AG04450 (cell line): ENCODE measurements around the gene PTH1R. TPM values are rescaled to one million over a fixed set of nuclear protein-coding genes. Genes with fewer than 3 reads are reported as not detected.

ENCODE experiments used
- CTCF ChIA-PET: fragments of 300-600, 350-600 bp; formaldehyde crosslinking; extraction: SDS; loops from one replicate; lab custom pipeline; 2022; ENCODE audit warnings: antibody characterized with exemption, inconsistent platforms; lab: Charles Lee
- POLR2A ChIA-PET: fragments of 350-600 bp; formaldehyde crosslinking; extraction: SDS; loops from one replicate; lab custom pipeline; 2021; ENCODE audit warnings: antibody characterized with exemption, inconsistent platforms; lab: Yijun Ruan, JAX
- DNase-seq: peaks from one replicate; pipeline ENCODE4 v3.0.0-alpha.2; 2011; ENCODE audit warnings: low read depth, low spot score
- H3K27ac ChIP-seq: one replicate; pipeline ENCODE4 v1.5.1; 2012; ENCODE audit warnings: low read depth, low read length, control low read depth
- H3K27me3 ChIP-seq: one replicate; pipeline ENCODE4 v1.6.0; 2012; ENCODE audit warnings: low read length; ENCODE audit not compliant: control insufficient read depth, insufficient read depth
- H3K4me3 ChIP-seq: 2 replicates; pipeline ENCODE4 v1.5.1; 2011; ENCODE audit warnings: mild to moderate bottlenecking, low read depth, low read length, control low read depth
- H3K9me3 ChIP-seq: 2 replicates; pipeline ENCODE4 v1.5.1; 2012; ENCODE audit warnings: low read length; ENCODE audit not compliant: control insufficient read depth, insufficient read depth
- polyA plus RNA-seq: library from polyadenylated mRNA; depleted of rRNA; stranded (reverse); fragments of >200 nt; gene quantifications from 2 replicates; pipeline ENCODE4 v1.2.3, GENCODE V29; 2011
- TF ChIP-seq, protein P1 (sequence below): IDR thresholded peaks from 2 replicates; pipeline ENCODE4 v1.5.1; 2011; ENCODE audit warnings: low read depth, low read length, control low read depth, inconsistent platforms

The PTH1R gene
- polyA plus RNA-seq, 1 experiment: 0.05 TPM

DNA sequence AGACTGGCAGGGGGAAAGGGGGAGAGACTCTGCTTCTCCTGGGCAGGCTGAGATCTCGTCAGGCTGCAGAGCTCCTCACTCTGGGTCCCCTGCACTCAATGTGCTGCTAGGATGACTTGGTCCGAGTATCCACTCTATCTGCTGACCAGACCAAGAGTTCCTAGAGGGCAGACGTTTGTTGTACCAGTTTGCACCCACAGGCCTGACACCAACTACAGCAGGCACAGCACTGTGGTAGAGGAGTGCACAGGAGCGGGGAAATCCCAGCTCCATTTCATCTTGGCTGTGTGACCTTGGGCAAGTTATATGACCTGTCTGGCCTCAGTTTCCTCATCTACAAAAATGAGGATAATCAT is 70.0 kb downstream of the PTH1R start:
- Histone ChIP-seq H3K9me3 (no peaks in the 10 kb centered on the region), H3K4me3 (no peak overlapping the region), H3K27ac (no peak overlapping the region), H3K27me3 (no peaks in the 10 kb centered on the region)
- POLR2A ChIA-PET: no interaction called here
- CTCF ChIA-PET: interaction anchor here (1.5 to 1.8 kb wide), 2 partner anchors 12 to 25 kb away, joined by 5 to 13 read pairs; no protein-coding TSS in a partner anchor
- DNase-seq: no peak
- TF ChIP-seq, protein P1, sequence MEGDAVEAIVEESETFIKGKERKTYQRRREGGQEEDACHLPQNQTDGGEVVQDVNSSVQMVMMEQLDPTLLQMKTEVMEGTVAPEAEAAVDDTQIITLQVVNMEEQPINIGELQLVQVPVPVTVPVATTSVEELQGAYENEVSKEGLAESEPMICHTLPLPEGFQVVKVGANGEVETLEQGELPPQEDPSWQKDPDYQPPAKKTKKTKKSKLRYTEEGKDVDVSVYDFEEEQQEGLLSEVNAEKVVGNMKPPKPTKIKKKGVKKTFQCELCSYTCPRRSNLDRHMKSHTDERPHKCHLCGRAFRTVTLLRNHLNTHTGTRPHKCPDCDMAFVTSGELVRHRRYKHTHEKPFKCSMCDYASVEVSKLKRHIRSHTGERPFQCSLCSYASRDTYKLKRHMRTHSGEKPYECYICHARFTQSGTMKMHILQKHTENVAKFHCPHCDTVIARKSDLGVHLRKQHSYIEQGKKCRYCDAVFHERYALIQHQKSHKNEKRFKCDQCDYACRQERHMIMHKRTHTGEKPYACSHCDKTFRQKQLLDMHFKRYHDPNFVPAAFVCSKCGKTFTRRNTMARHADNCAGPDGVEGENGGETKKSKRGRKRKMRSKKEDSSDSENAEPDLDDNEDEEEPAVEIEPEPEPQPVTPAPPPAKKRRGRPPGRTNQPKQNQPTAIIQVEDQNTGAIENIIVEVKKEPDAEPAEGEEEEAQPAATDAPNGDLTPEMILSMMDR: no peak

DNA sequence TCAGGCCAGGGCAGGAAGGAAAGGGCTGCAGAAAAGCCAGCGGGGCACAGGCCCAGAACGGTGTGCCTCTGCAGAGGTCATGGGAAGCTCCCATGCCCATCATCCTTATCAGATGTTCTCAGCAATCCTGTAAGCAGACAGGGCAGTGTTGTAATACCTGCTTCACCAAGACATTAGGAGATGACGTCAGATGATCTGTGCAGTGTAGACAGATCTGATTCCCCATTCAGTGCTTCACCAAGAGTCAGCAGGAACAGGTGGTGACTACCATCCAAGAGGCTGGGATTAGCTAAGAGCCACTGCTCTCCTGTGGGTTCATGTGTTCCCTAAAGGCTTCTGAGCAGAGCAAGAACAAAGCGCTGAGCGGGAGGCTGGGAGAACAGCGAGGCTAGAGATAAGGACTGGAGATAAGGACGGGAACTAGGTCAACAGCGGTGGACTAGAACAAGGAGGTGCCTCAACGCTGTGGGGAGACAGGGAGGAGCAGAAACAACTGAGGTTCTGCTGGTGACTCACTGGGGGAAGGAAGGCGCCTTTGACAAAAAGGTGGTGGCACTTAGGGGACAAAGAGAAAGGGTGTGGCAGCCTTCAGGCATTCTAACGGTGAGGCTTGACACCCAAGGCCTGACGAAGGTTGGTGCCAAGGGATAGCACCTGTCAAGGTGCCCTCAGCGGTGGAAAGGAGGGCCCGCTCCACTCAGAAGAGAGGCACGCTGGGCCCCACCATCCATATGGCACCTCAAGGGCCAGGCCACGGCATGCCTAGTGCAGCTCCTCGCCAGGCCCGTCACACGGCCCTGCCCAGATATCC is 70.7 kb downstream of the PTH1R start:
- no peak for DNase-seq

DNA sequence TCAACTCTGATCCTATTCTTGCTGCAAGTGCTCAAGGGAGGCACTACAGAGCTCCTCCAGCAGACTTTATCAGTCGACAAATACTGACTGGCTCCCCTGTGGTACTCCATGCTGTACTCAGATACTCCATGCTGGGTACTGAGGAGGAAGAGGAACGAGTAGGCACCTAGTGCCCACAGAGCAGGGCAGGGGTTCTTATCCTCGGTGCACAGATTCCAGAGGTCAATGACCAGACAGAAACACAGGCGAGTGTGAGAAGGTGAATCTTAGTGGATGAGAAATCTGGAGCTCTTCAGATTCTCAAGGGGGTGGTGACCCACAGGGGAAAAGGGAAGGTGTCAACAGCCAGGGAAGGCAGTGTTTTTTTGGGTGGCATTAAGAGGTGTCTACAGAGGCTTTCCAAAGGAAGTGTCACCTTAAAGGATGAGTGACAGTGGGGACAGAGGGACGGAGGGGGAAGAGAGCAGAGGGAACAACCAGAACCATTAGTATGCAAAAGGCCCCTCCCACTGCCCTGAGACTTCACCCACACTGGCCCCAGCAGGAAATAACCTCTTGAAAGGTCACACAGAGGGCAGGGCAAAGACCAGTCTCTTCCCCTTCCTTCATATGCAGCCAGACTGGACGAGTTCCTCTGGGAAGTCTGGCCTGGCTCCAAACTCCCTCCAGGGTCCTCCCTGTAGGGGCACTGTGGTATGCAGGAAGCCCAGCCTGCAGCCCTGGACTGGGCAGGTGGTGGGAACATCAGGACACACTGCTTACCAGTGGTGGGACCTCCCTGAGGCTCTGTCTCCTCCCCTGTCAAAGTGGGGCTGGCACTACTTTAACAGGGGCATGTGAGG is 71.5 kb downstream of the PTH1R start:
- Histone ChIP-seq H3K4me3 (no peak overlapping the region), H3K27ac (no peak overlapping the region), H3K9me3 (no peaks in the 10 kb centered on the region), H3K27me3 (no peaks in the 10 kb centered on the region)
- no peak for DNase-seq
- ChIA-PET POLR2A (no interaction called here), CTCF (no interaction called here)
- TF ChIP-seq, protein P1: no peak

More for the DNA sequence above, 70.7 kb downstream of the PTH1R start:
- no peak overlapping the region for H3K4me3 ChIP-seq
- no peaks in the 10 kb centered on the region for H3K27me3 ChIP-seq
- CTCF ChIA-PET: interaction anchor here (1.5 kb wide), 1 partner anchor 12 kb away, joined by 13 read pairs; no protein-coding TSS in a partner anchor
- POLR2A ChIA-PET: no interaction called here
- H3K9me3 ChIP-seq: no peaks in the 10 kb centered on the region
- H3K27ac ChIP-seq: no peak overlapping the region
- TF ChIP-seq, protein P1: no peak

DNA sequence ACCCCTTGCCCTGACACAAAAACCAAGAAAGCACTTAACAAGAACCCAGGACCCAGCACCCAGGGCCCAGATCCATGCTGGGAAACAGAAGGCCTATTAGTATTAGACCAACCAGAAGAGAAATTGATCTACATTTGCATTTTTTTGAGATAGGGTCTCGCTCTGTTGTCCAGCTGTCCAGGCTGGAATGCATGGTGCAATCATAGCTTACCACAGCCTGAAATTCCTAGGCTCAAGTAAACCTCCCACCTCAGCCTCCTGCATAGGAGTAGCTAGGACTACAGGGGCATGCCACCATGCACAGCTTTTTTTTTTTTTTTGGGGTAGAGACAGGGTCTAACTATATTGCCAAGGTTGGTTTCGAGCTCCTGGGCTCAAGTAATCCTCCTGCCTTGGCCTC is 72.7 kb downstream of the PTH1R start:
- ChIA-PET CTCF (interaction anchor here (1.7 kb wide), 1 partner anchor 15 kb away, joined by 7 read pairs; no protein-coding TSS in a partner anchor), POLR2A (no interaction called here)
- DNase-seq: no peak
- TF ChIP-seq, protein P1: no peak
- Histone ChIP-seq H3K4me3 (no peak overlapping the region), H3K9me3 (no peaks in the 10 kb centered on the region), H3K27ac (no peak overlapping the region), H3K27me3 (no peaks in the 10 kb centered on the region)
